Aorta (tissue), 5 donors: Measurements from ENCODE around the gene FNBP1L. TPM values are rescaled to one million over a fixed set of nuclear protein-coding genes. Genes with fewer than 3 reads are reported as not detected.

ENCODE experiments used
- ATAC-seq: fragments of 200-7000 bp; cut with Tn5 transposase; one replicate; pipeline ENCODE4 v1.9.1; 2022; ENCODE audit warnings: moderate library complexity; ENCODE audit not compliant: low FRiP score
- DNase-seq, 2 donors: peaks; one replicate each; pipeline ENCODE4 v3.0.0-alpha.2; 2020
- H3K27ac ChIP-seq, 2 donors: one replicate each; pipeline ENCODE4 v1.5.1; 2013; ENCODE audit warnings: low read length in 2 of 2, mild to moderate bottlenecking in 2 of 2, moderate library complexity in 2 of 2, control low read depth in 1 of 2, inconsistent platforms in 1 of 2, low read depth in 1 of 2
- H3K27me3 ChIP-seq, 2 donors: one replicate each; pipeline ENCODE4 v1.6.1; 2013; ENCODE audit warnings: control low read depth in 1 of 2, low read length in 1 of 2, mild to moderate bottlenecking in 1 of 2, moderate library complexity in 1 of 2; ENCODE audit not compliant: insufficient read depth in 2 of 2, control insufficient read depth in 1 of 2
- H3K36me3 ChIP-seq, 2 donors: one replicate each; pipeline ENCODE4 v1.6.1; 2013; ENCODE audit warnings: control low read depth in 1 of 2, low read length in 1 of 2, mild to moderate bottlenecking in 1 of 2; ENCODE audit not compliant: insufficient read depth in 2 of 2, control insufficient read depth in 1 of 2
- H3K4me1 ChIP-seq, 2 donors: one replicate each; pipeline ENCODE4 v1.6.1; 2013; ENCODE audit warnings: low read length in 2 of 2, control low read depth in 1 of 2, mild to moderate bottlenecking in 1 of 2, moderate library complexity in 1 of 2; ENCODE audit not compliant: insufficient read depth in 2 of 2, control insufficient read depth in 1 of 2
- H3K4me3 ChIP-seq, 2 donors: one replicate each; pipeline ENCODE4 v1.5.1; 2013; ENCODE audit warnings: low read length in 2 of 2, control low read depth in 1 of 2, mild to moderate bottlenecking in 1 of 2
- H3K9me3 ChIP-seq: one replicate; pipeline ENCODE4 v1.6.1; 2013; ENCODE audit warnings: mild to moderate bottlenecking, low read length; ENCODE audit not compliant: control insufficient read depth
- WGBS, 2 donors: extraction: QIAGEN DNeasy Blood & Tissue Kit; methylation state at CpG; one replicate each; pipeline ENCODE4 v1.1.7; 2013; 5-methylcytosine and 5-hydroxymethylcytosine counted together
- intact Hi-C, 2 donors: fragments of 100-400 bp; cut with DNase I; formaldehyde crosslinking; loops; one replicate each; pipeline versions ENCODE4 v1.14.2 to v1.15.0; 2022
- long read RNA-seq, 2 donors: library from polyadenylated mRNA; unstranded; transcript quantifications; one replicate each; pipeline ENCODE4 v2.0.0, GENCODE V29; 2020 to 2021
- polyA plus RNA-seq, 2 donors: library from polyadenylated mRNA; stranded (reverse); fragments of 200-250 nt; gene quantifications; one replicate each; pipeline ENCODE4 v1.2.3, GENCODE V29; 2013
- total RNA-seq, 2 donors: library from RNA; stranded (reverse); fragmentation: NEBNext Ultra II Directional; extraction: Animal tissue kit (Norgen Biotek cat#: 25700); gene quantifications; one replicate each; pipeline ENCODE4 v1.2.1, GENCODE V29; 2021
- donor health status: healthy with polysubstance abuse.
- donor health status: Bipolar disorder and iron deficiency.
- donor health status: DM: no; HTN: no; CAD: no.
- donor health status: DM: no; HTN: no; CAD: no.
- donor health status: DM: yes; HTN: yes; CAD: no.

Gene FNBP1L
- total RNA-seq (10 to 100 TPM; 10.6 to 28.6 TPM), polyA plus RNA-seq (10 to 100 TPM in 1 of 2 donors, 1 to 10 TPM in 1; 2.5 to 11.6 TPM)
- long read RNA-seq, donor 1, full-length matches to known transcripts = 5 of 14 reads
- long read RNA-seq, donor 1, partial matches to known transcripts = 6 of 14 reads
- long read RNA-seq, donor 1, other reads (novel, unspliced or antisense) = 3 of 14 reads
- long read RNA-seq, donor 2, full-length matches to known transcripts = 5 of 21 reads
- long read RNA-seq, donor 2, partial matches to known transcripts = 3 of 21 reads
- long read RNA-seq, donor 2, other reads (novel, unspliced or antisense) = 13 of 21 reads

- H3K27ac ChIP-seq = no peak within 1 kb of the TSS
- intact Hi-C loops = loop anchor here (5.0 to 10.0 kb wide), 3 partner anchors 165 to 367 kb away; no protein-coding TSS in a partner anchor
- no peaks in the 10 kb centered on the region for H3K36me3 ChIP-seq
- DNase-seq (peak; percentile 73 to 88), ATAC-seq (peak; percentile 93)
- H3K4me3 ChIP-seq = peak within 1 kb of the TSS; percentile 82 to 93
- 1% methylated on average over 39 to 52 of the region's 52 CpGs for WGBS, 2 donors
- no peaks in the 10 kb centered on the region for H3K27me3 ChIP-seq
- H3K4me1 ChIP-seq = no peaks in the 10 kb centered on the region
- no peaks in the 10 kb centered on the region for H3K9me3 ChIP-seq
Observed at GRCh38 chr1:93447481-93448291, at the start of gene FNBP1L. Gene FNBP1L, plus strand, starts transcription at chr1:93448118. Its CDS starts 164 bp downstream, at chr1:93448282.

GRCh38 chr1:93399781-93400180 is 48.1 kb upstream of the FNBP1L start:
- DNase-seq = no peak
- ATAC-seq = no peak
- Histone ChIP-seq H3K4me1 (no peaks in the 10 kb centered on the region), H3K36me3 (no peaks in the 10 kb centered on the region), H3K27me3 (no peaks in the 10 kb centered on the region), H3K4me3 (no peak overlapping the region), H3K27ac (no peak overlapping the region), H3K9me3 (no peaks in the 10 kb centered on the region)
- intact Hi-C loops = no loop called here

- no peak overlapping the region for H3K4me3 ChIP-seq
- DNase-seq (no peak), ATAC-seq (no peak)
- 92 to 95% methylated on average over 4 of the region's 4 CpGs for WGBS, 2 donors
- H3K4me1 ChIP-seq = no peaks in the 10 kb centered on the region
- H3K27me3 ChIP-seq = no peaks in the 10 kb centered on the region
- no peak overlapping the region for H3K27ac ChIP-seq
- H3K9me3 ChIP-seq = no peaks in the 10 kb centered on the region
- intact Hi-C loops = no loop called here
- H3K36me3 ChIP-seq = no peaks in the 10 kb centered on the region
Observed at GRCh38 chr1:93408203-93408602, 39.7 kb upstream of the FNBP1L start.

GRCh38 chr1:93411000-93411399 is 36.9 kb upstream of the FNBP1L start:
- Histone ChIP-seq H3K9me3 (no peaks in the 10 kb centered on the region), H3K4me1 (peaks cover 0 to 2% of the 10 kb centered on the region in 2 donors), H3K36me3 (no peaks in the 10 kb centered on the region), H3K27ac (no peak overlapping the region), H3K4me3 (no peak overlapping the region), H3K27me3 (no peaks in the 10 kb centered on the region)
- 71 to 78% methylated on average over 2 of the region's 2 CpGs for WGBS, 2 donors
- intact Hi-C loops = no loop called here
- DNase-seq = no peak
- no peak for ATAC-seq

- Histone ChIP-seq H3K9me3 (no peaks in the 10 kb centered on the region), H3K36me3 (no peaks in the 10 kb centered on the region), H3K27me3 (no peaks in the 10 kb centered on the region), H3K4me1 (peaks cover 0 to 2% of the 10 kb centered on the region in 2 donors), H3K27ac (peak overlapping the region in 1 of 2 donors; percentile 12), H3K4me3 (peak overlapping the region in 1 of 2 donors; percentile 59)
- WGBS, 2 donors = 2 to 3% methylated on average over 3 of the region's 3 CpGs
- DNase-seq = no peak
- ATAC-seq = no peak
- intact Hi-C loops = no loop called here
Observed at GRCh38 chr1:93414749-93415148, 33.2 kb upstream of the FNBP1L start.

- no peak overlapping the region for H3K27ac ChIP-seq
Observed at GRCh38 chr1:93415296-93415695, 32.6 kb upstream of the FNBP1L start.

GRCh38 chr1:93416183-93416582 is 31.7 kb upstream of the FNBP1L start:
- ATAC-seq (no peak), DNase-seq (no peak)
- H3K4me3 ChIP-seq = no peak overlapping the region
- WGBS, 2 donors = 98% methylated on average over 2 of the region's 2 CpGs
- peaks cover 0 to 2% of the 10 kb centered on the region in 2 donors for H3K4me1 ChIP-seq
- no peaks in the 10 kb centered on the region for H3K9me3 ChIP-seq
- intact Hi-C loops = no loop called here
- H3K36me3 ChIP-seq = no peaks in the 10 kb centered on the region
- H3K27ac ChIP-seq = no peak overlapping the region
- H3K27me3 ChIP-seq = no peaks in the 10 kb centered on the region

More at GRCh38 chr1:93415296-93415695, 32.6 kb upstream of the FNBP1L start:
- WGBS, 2 donors = 93% methylated on average over 3 of the region's 3 CpGs
- DNase-seq (no peak), ATAC-seq (no peak)
- no peaks in the 10 kb centered on the region for H3K36me3 ChIP-seq
- intact Hi-C loops = no loop called here
- H3K4me3 ChIP-seq = no peak overlapping the region
- peaks cover 0 to 2% of the 10 kb centered on the region in 2 donors for H3K4me1 ChIP-seq
- H3K9me3 ChIP-seq = no peaks in the 10 kb centered on the region
- H3K27me3 ChIP-seq = no peaks in the 10 kb centered on the region

GRCh38 chr1:93419344-93419743 is 28.6 kb upstream of the FNBP1L start:
- 86 to 89% methylated on average over 2 of the region's 2 CpGs for WGBS, 2 donors
- Histone ChIP-seq H3K27ac (no peak overlapping the region), H3K27me3 (no peaks in the 10 kb centered on the region), H3K36me3 (no peaks in the 10 kb centered on the region), H3K4me3 (no peak overlapping the region), H3K9me3 (no peaks in the 10 kb centered on the region), H3K4me1 (peaks cover 0 to 2% of the 10 kb centered on the region in 2 donors)
- ATAC-seq (no peak), DNase-seq (no peak)
- intact Hi-C loops = no loop called here
